T-helper 9 cell (primary cell): ENCODE measurements around the gene UBC.
"Not testable (repeated sequence)": the region's sequence is repeated elsewhere in the genome, so short reads cannot be mapped to it uniquely, and the experiment has no call there.

ENCODE experiments used
- DNase-seq: peaks from one replicate; pipeline ENCODE4 v3.0.0-alpha.2; 2020

Gene UBC

DNA sequence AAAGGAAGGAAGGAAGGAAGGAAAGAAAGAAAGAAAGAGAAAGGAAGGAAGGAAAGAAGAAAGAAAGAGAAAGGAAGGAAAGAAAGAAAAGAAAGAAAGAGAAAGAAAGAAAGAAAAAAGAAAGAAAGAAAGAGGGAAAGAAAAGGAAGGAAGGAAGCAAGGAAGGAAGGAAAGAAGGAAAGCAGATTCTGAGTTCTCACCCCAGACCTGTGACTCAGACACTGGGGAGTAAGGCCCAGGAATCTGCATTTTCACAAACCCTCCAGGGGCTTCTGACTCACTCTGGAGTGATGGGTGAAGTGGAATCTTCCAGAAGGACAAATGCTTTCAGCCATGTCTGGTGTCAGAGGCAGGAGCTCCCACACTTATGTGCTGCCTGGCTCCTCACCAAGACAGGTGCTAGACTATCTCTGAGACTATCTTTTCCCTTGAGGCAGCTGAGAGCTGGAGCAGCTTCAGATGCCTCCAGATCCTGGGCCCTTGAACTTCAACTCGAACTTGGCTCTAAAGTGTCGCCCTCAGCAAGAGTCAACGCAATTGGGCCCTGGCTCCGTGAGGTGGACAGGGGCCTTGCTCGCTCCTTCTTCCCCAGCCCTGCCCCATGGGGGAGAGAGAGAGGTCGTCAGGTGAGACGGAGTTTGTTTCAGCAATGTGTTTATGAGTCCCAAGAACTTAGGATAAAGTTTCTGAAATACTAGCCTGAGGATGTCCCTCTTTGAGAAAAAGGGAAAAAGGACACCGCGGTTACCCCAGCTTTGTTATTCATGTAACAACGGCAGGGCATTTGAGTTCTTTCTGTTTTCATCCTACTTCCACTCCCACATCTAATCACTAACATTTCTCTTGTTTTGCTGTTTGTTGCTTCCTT, 31.0 kb downstream of the UBC start:
- no peak for DNase-seq

DNA sequence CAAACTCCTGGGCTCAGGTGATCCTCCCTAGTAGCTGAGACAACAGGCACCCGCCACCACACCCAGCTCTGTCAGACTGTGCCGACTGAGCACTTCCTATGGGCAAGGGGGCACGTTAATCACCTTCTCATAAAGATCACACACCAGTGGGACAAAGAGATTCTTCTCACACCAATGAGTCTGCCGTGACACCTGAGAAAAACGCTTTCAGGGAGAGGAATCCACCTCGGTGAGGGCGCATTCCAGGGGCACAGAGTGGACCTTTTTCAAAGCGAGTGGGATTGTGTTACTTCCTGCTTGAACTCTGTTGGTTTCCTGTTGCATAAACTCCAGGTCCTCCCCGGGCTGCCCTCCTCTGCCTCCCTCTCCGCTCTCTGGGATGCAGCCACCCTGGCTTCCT, 33.3 kb downstream of the UBC start:
- no peak for DNase-seq

DNA sequence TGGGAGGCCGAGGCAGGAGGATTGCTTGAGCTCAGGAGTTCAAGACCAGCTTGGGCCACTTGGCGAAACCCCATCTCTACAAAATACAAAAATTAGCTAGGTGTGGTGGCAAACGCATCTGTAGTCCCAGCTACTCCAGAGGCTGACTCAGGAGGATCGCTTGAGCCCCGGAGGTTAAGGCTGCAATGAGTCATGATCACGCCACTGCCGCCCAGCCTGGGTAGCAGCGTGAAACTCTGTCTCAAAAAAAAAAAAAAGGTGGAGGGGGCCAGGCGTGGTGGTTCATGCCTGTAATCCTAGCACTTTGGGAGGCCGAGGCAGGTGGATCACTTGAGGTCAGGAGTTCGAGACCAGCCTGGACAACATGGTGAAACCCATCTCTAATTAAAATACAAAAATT, 34.1 kb downstream of the UBC start:
- DNase-seq: not testable (repeated sequence)

DNA sequence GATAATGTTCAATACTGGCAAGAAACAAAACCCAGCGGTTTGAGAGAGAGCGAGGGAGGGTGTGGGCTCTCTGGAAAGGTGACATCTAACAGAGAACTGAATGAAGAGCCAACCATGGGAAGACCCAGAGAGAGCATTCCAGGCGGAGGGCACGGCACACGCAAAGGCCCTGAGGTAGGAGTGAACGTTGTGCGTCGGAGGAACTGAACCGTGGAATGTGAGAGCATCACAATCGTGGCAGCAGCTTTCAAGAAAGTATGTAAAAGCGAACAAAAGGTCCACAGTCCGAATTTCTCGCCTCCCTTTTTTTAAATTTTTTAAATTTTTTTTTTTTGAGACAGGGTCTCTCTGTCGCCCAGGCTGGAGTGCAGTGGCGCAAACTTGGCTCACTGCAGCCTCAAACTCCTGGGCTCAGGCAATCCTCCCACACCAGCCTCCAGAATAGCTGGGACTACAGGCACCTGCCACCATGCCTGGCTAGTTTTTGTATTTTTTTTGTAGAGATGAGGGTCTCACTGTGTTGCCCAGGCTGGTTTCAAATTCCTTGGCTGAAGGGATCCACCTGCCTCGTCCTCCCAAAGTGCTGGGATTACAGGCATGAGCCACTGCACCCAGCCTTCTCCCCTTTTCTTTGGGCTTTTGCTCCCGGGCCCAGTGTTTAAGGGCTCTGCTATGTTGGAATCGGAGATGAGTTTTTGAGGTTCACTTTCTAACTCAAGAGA, 35.5 kb downstream of the UBC start:
- DNase-seq: no peak

DNA sequence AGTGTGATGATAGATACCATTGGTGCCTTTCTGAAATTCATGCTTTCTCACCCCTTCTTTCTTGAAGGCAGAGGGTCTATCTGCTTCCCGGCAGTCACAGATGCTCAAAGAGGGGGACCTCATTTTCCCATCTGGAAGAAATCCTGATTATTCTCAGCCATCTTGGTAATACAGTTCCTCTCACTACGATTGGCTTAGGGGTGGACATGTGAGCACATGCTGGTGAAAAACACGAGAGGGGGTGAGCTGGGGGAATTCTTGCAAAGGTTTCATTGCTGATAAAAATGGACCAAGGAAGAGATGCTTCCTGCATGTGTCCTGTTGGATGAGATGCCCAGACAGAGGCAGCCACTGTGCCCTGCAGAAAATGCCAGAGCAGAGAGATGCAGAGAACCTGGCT, 37.0 kb downstream of the UBC start:
- no peak for DNase-seq

DNA sequence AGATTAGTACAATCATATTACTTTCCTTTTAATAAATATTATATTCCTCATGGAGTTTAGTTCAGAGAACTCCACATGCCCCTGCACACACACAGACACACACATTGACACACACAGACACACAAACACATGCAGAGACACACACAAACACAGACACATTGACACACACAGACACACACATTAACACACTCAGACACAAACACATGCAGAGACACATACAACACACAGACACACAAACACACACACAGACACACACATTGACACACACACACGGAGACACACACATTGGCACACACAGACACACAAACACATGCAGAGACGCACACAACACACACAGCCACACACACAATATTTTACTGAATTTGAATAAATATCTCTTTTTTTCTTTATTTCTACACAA, 38.3 kb downstream of the UBC start:
- no peak for DNase-seq

DNA sequence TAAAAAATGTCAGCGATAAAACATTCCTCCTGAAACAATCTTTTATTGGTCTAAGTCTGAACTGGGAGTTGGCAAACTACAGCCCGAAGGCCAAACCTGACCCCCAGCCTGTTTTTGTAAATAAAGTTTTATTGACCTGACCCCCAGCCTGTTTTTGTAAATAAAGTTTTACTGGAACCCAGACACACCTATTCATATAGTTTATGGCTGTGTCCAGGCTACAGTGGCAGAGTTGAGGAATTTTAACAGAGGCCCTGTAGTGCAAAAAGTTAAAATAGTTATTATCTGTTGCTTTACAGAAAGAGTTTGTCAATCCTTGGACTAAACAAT, 38.7 kb downstream of the UBC start:
- no peak for DNase-seq

DNA sequence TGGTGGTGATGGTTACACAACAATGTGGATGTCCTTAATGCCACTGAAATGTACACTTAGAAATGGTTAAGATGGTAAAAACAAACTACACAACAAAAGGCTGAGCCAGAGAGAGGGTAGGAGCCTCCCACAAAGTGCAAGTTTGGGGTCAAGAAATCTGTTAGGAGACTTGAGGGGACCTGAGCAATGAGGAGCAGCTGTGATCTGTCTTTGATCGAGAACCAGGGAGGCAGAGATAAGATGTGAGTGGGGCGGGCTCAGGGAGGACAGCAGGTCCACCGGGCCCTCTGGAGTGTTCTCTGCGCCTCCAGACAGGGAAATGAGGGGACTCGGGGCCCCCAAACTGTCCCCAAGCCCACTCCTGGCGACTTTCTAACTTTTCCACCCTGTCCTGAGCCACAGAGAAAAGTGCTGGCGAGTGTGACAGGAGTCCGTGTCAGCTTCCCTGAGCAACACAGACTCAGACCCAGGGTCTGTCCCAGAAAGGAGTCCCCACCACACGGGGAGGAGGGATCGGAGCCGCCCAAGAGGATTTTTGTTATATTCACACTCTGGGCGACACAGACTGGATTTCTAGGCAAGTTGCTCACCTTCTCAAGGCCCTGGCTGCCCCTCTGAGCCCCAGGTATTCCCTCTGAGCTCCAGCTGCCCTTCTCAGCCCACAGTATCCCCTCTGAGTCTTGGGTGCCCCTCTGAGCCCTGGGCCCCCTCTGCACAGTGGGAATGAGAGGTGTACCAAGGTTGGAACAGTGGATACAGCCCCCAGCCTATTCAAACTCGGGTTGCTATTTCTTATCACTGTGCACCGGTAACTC, 39.3 kb downstream of the UBC start:
- DNase-seq: no peak

DNA sequence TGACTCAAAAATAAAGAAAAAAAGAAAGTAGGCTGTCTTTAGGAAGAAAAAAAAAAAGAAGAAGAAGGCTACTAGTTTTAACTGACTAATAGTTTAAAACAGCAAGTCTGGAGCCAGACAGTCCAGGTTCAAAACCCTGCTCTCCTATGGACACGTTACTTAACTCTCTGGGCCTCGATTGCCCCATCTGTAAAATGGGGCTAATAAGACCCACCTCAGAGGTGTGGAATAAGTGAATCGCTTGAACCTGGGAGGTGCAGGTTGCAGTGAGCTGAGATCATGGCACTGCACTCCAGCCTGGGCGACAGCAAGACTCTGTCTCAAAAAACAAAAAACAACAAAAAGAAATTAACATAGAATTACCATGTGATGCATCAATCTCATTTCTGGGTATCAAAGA, 40.3 kb downstream of the UBC start:
- DNase-seq: no peak

DNA sequence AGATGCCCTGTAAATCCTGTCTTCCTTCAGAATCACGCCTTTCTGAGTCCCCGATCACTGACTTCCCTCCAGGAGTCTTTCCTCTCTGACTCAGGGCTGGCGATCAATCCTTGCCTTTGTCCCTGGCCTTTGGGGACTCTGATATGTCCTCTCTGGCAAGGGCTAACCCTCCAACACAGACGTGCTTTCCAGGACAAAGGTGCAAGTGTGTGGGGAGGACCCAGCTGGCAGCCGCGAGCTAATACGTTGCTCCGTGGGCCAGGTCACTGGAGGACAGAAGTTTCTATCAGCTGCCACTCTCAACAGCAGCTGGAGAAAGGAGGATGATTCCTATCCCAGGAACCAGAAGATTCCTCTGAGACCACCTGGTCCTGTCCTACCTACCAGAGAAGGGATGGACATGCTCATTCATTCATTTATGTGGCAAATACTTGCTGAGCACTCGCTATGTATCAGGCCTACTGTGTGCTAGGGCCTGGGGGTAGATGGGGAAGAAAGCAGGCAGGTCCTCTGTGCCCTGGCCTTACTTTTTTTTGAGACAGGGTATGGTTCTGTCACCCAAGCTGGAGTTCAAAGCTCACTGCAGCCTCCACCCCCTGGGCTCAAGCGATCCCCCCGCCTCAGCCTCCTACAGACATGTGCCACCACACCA, 42.3 kb downstream of the UBC start:
- no peak for DNase-seq

DNA sequence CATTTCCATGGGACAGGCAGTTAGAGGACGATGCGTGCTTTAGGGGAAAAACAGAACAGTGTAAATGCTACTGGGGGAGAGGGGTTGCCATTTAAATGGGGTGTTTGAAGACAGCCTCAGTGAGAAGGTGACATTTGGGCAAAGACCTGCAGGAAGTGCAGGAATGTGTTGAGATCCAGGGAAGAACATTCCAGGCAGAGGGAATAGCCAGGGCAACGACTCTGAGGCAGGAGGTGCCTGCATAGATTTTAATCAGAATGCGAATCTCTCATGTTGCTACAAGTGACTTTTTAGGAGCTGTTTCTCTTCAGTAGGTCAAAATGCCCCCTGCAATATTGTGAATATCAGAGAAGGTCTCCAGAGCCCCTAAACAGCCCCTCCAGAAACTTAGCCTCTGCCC, 43.2 kb downstream of the UBC start:
- DNase-seq: no peak

DNA sequence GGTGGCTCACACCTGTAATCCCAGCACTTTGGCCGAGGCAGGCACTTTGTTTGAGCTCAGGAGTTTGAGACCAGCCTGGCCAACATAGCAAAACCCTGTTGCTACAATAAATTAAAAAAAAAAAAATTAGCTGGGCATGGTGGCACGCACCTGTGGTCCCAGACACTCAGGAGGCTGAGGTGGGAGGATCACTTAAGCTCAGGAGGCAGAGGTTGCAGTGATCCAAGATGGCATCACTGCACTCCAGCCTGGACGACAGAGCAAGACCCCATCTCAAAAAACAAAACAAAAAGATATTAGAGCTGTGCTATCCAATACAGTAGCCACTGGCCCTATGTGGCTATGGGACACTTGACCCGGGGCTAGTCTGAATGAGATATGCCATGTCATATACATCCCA, 43.9 kb downstream of the UBC start:
- no peak for DNase-seq

DNA sequence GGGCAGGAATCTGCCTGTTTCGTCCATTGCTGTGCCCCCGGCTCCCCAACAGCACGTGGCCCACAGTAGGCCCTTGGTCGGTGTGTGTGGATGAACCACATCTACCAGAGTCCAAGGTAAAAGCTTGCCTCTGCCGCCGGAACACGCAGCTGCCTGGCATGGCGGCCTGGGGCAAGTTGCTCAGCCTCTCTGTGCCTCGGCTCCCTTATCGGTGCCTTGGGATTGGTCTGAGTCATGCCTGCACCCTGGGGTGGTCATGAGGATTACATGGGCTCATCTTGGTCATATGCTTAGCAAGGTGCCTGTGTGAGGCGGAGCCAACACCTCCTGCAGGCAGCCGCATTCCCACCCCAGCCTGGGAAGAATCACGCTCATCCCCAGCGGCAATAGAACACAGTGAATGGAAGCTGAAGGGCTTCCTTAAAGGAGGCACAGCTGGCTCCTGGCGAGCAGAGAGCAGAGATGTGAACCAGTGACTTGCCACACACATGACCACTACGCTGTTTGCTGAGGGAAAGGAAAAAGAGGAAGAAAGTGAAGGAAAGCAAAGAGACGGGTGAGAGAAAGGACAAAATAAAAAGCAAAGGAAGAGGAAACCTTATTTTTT, 45.3 kb downstream of the UBC start:
- no peak for DNase-seq

DNA sequence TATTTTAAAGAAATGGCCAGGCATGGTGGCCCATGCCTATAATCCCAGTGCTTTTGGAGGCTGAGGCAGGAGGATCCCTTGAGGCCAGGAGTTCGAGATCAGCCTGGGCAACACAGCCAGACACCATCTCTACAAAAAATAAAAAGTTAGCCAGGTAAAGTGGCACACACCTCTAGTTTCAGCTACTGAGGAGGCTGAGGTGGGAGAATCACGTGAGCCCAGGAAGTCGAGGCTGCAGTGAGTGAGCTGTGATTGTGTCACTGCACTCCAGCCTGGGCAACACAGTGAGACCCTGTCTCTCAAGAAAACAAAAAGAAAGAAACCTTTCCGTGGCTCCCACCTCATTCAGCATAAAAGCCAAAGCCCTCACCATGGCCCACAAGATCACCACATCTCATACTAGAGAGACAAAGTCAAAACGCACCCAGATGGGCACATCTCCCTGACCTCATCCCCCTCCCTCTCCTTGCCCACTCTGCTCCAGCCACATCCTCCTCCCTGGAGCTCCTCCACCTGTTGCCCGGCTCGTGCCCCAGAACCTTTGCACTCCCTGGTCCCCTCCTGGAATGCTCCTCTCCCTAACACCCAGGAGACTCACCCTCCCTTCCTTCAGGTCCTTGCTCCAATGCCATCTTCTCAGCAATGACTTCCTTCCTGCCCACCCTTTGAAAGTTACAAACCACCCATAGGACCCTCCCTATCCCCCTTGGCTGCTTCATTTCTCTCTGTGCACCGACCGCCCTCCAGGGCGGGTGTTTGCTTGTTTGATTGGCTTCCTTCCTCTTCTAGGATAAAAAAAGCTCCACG, 46.0 kb downstream of the UBC start:
- no peak for DNase-seq

DNA sequence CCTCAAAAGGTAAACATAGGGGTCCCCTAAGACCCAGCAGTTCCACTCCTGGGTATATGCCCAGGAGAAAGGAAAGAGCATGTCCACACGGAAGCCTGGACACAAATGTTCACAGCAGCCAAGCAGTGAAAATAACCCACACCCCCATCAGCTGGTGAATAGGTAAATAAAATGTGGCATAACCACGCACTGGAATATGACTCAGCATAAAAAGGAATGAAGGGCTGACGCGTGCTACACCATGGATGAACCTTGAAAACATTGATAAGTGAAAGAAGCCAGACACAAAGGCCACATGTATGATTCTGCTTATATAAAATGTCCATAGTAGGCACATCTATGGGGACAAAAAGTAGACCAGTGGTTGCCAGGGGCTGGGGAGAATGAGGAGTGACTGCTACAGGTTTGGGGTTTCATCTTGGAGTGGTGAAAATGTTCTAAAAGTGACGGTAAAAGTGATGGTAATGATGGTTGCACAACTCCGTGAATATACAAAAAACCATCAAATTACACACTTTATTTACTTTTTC, 47.0 kb downstream of the UBC start:
- DNase-seq: no peak

DNA sequence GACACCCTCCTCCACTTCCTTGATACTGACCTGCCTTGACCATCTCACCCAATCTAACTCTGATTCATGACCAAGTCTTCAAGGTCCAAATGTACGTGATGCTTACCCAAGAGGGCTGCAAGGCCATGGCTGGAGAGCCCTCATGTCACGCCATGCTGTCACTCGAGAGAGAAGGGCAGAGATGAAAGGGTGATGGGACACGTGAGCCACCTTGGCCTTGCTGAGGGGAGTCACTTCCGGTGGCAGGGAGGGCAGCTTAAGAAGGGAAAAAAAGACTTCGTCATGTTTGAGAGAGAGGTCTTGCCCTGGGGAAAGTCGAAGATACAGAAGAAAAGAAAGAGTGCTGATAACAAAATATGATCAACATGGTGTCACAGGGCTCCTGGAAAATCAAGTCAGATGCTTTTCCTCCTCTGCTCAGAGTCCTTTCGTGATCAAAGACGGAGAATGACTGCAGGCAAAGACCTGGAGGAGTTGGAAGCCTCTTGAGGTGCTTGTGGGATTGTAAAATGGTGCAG, 47.5 kb downstream of the UBC start:
- DNase-seq: no peak

DNA sequence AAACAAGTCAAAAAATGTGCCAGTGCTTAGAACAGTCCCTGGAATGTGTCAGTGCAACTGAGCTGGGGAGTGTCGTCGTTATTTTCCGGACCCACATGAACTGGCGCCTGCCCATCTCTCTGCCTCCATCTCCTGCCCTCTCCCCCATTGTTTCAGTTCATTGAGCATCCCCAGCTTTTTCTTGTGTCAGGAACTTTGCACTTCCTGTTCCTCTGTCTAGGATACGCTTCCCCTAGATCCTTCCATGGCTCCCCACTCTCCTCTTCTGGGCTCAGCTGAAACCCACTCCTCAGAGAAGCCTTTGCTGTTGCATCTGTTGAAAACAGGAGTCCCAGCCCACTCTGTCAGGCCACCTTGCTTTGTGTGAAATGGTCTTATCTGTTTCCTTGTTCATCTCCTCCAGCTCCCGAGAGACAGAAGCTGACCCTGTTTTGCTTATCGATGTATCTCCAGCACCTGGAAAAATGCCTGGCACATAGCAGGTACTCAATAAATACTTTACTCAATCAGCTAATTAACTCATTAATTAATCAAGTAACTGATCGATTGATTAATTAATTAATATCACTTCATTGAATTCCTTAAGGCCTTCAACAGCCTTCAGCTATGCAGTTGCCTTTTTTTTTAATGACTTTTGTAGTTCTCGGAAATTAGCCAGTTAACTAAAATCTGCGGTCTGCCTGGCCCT, 48.1 kb downstream of the UBC start:
- no peak for DNase-seq

DNA sequence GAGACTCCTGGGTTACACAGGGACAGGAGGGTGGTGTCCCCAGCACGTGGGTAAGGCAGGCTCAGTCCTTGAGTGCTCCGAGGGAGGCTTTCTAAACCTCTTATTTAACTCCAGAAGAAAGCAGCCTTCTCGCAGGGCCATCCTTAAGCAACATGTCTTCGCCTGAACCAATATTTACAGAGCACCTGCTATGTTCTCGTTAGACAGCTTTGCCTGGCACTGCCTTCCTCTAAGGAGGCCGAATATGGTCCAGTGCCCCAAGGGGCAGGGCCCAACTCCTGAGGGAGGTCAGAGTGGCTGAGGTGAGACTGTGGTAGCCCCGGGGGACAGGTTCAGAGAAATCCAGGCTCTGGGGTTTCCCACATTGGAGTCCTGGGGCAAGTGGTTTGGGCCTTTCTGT, 48.7 kb downstream of the UBC start:
- DNase-seq: no peak

DNA sequence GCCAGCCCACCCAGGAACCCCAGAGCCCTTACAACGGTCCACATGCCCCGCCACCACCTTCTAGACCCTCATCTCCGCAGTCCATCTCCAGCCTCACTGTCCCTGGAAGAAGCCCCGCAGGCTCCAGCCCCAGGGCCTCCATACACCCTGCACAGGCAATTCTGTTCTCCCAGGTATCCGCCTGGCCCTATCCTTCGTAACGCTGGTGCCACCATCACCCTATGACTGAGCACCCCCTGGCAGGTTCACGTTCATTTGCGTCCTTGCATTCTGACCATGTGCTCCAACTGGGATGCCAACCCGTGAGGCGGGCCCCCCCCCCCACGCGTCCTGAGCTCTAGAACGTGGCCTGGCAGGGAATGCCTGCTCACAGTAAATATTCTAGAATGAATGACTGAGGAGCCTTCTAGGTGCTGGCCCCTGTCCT, 50.1 kb downstream of the UBC start:
- DNase-seq: no peak
